Heart left ventricle (tissue), 16 donors: ENCODE measurements around the gene KCNQ2. TPM values are rescaled to one million over a fixed set of nuclear protein-coding genes. Genes with fewer than 3 reads are reported as not detected.

Experiments
- ATAC-seq, 4 donors: fragments of 200-7000 bp; cut with Tn5 transposase; one replicate each; pipeline ENCODE4 v1.9.1; 2020 to 2022; ENCODE audit warnings: moderate library complexity in 4 of 4, mild to moderate bottlenecking in 3 of 4, moderate number of reproducible peaks in 1 of 4
- DNase-seq, 5 donors: peaks; one replicate each; pipeline ENCODE4 v3.0.0-alpha.2; 2020
- H3K27ac ChIP-seq, 12 donors: fragments of 200-600 bp; sonication (generic) in 4 of 12; one replicate each; pipeline versions ENCODE4 v1.5.0 to v1.8.0; 2016 to 2022; ENCODE audit warnings: mild to moderate bottlenecking in 2 of 12
- H3K27me3 ChIP-seq, 9 donors: fragments of 200-600 bp; sonication (generic) in 2 of 9; one replicate each; pipeline versions ENCODE4 v1.5.1 to v1.8.0; 2016 to 2022; ENCODE audit warnings: mild to moderate bottlenecking in 3 of 9
- H3K36me3 ChIP-seq, 9 donors: fragments of 200-600 bp; sonication (generic) in 2 of 9; one replicate each; pipeline versions ENCODE4 v1.5.0 to v1.8.0; 2018 to 2022; ENCODE audit warnings: mild to moderate bottlenecking in 2 of 9
- H3K4me1 ChIP-seq, 12 donors: fragments of 200-600 bp; sonication (generic) in 4 of 12; one replicate each; pipeline versions ENCODE4 v1.5.0 to v1.8.0; 2016 to 2022; ENCODE audit warnings: mild to moderate bottlenecking in 3 of 12
- H3K4me3 ChIP-seq, 12 donors: fragments of 200-600 bp; sonication (generic) in 4 of 12; one replicate each; pipeline versions ENCODE4 v1.5.0 to v1.8.0; 2017 to 2022; ENCODE audit warnings: mild to moderate bottlenecking in 9 of 12, moderate library complexity in 4 of 12
- H3K9me3 ChIP-seq, 12 donors: fragments of 200-600 bp; sonication (generic) in 4 of 12; one replicate each; pipeline versions ENCODE4 v1.5.0 to v1.8.0; 2016 to 2022; ENCODE audit warnings: mild to moderate bottlenecking in 1 of 12
- POLR2A ChIP-seq, 2 donors: fragments of 450-650 bp; IDR thresholded peaks; one replicate each; pipeline ENCODE4 v1.6.1; 2017; ENCODE audit warnings: antibody characterized with exemption in 2 of 2, mild to moderate bottlenecking in 2 of 2, moderate library complexity in 2 of 2
- WGBS, 4 donors: extraction: QIAGEN DNeasy Blood & Tissue Kit in 2 of 4; methylation state at CpG; one replicate each; pipeline versions ENCODE4 v1.1.5 to v1.1.7; 2013 to 2018; 5-methylcytosine and 5-hydroxymethylcytosine counted together
- intact Hi-C, 10 donors: fragments of 100-400 bp; cut with DNase I; formaldehyde crosslinking; loops; one replicate each; pipeline versions ENCODE4 v1.11.1 to v1.14.2; 2022
- polyA plus RNA-seq, 2 donors: library from polyadenylated mRNA; stranded (reverse); fragments of 200-250 nt; gene quantifications; one replicate each; pipeline ENCODE4 v1.2.3, GENCODE V29; 2013
- total RNA-seq, 9 donors: library from RNA; depleted of rRNA in 2 of 9; stranded (reverse); fragments of >200 nt in 2 of 9; fragmentation: NEBNext Ultra II Directional in 3 of 9; extraction: Animal tissue kit (Norgen Biotek cat#: 25700) in 3 of 9; gene quantifications; one replicate each; pipeline versions ENCODE4 v1.1.0 to v1.2.4, GENCODE V29; 2016 to 2023
- TF ChIP-seq, protein P1 (sequence below), 12 donors: fragments of 200-600 bp; sonication (generic) in 4 of 12; IDR thresholded peaks; one replicate each; pipeline versions ENCODE4 v1.5.0 to v1.8.0; 2018 to 2022; ENCODE audit warnings: antibody characterized with exemption in 12 of 12, mild to moderate bottlenecking in 5 of 12
- donor health status: ischemic (EF 13 %, LVEDD 7.1; RV severe dilation, severe dysfunction).
- donor health status: healthy with polysubstance abuse.
- donor health status: DM: no; HTN: yes; CAD: no.
- donor health status: DM: no; HTN: no; CAD: no.
- donor health status: ischemic (EF 25% LVEDD 6.9; RV normal size, moderate dysfunction).
- donor health status: ischemic (EF 25% LVEDD 5.7; RV mildly dilated, moderate dysfunction).
- donor health status: healthy.
- donor health status: DM: yes; HTN: yes; CAD: no.
- donor health status: ischemic (EF 35%, LVEDD 5.7; RV mildly dilated, moderate dysfunction).
- donor health status: nonischemic (EF 11% LVEDD 7.7; RV severe dilation, severe dysfunction).
- donor health status: DM: yes; HTN: yes; CAD: no.
- donor health status: PGD.
- donor health status: ischemic (EF 29% LVEDD 5.4; RV normal size, mild dysfunction).
- donor health status: nonischemic (EF 23%, LVEDD 6.1; RV moderate dilation, normal function).

The KCNQ2 gene
- total and polyA plus RNA-seq, 11 donors, result 0.06 to 2.6 (median 0.65) TPM; not detected in 7

DNA sequence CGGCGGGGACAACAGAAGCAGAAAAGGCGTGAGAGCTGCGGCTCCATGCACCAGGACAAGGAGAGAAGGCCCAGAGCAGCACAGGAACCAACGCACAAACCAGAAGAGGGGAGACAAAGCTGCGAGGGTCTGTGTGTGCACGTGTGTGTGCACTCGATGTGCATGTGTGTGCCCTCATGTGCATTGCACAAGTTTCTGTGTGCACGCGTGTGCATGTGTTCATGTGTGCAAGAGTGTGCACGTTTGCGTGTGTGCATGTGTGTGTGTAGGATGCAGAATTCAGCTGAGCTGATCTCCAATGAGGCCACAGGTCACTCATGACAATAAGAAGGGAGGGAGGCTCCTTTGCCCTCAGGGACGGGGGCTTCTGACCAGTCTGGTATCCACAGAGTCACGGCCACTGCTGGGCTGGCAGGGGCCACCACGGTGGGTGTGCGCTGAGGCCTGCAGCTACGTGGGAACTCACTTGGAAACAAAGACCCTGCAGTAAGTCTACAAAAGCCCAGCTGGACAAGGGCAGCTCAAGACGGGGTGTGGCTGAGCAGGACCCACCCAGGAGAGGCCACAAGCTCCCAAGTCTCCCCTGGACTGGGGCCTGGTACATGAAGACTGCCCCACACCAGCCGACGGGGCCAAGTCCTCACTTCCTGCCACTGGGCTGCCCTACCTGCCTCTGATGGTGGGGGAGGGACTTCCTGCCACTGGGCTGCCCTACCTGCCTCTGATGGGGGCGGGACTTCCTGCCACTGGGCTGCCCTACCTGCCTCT is 63.2 kb downstream of the KCNQ2 start:
- 75 to 90% (median 80%) methylated on average over 17 to 21 of the region's 21 CpGs for WGBS, 4 donors
- DNase-seq, result no peak
- H3K36me3 ChIP-seq, result no peaks in the 10 kb centered on the region
- intact Hi-C loops, result no loop called here
- H3K27me3 ChIP-seq, result peaks cover 0 to 32% (median 7%) of the 10 kb centered on the region in 9 donors
- H3K9me3 ChIP-seq, result no peaks in the 10 kb centered on the region
- H3K27ac ChIP-seq, result no peak overlapping the region
- no peaks in the 10 kb centered on the region for H3K4me1 ChIP-seq
- no peak overlapping the region for H3K4me3 ChIP-seq
- TF ChIP-seq, protein P1, sequence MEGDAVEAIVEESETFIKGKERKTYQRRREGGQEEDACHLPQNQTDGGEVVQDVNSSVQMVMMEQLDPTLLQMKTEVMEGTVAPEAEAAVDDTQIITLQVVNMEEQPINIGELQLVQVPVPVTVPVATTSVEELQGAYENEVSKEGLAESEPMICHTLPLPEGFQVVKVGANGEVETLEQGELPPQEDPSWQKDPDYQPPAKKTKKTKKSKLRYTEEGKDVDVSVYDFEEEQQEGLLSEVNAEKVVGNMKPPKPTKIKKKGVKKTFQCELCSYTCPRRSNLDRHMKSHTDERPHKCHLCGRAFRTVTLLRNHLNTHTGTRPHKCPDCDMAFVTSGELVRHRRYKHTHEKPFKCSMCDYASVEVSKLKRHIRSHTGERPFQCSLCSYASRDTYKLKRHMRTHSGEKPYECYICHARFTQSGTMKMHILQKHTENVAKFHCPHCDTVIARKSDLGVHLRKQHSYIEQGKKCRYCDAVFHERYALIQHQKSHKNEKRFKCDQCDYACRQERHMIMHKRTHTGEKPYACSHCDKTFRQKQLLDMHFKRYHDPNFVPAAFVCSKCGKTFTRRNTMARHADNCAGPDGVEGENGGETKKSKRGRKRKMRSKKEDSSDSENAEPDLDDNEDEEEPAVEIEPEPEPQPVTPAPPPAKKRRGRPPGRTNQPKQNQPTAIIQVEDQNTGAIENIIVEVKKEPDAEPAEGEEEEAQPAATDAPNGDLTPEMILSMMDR (IDR thresholded peaks at IDR 0.05), result no peak
- no peak for TF ChIP-seq POLR2A (IDR thresholded peaks at IDR 0.05)
- no peak for ATAC-seq

DNA sequence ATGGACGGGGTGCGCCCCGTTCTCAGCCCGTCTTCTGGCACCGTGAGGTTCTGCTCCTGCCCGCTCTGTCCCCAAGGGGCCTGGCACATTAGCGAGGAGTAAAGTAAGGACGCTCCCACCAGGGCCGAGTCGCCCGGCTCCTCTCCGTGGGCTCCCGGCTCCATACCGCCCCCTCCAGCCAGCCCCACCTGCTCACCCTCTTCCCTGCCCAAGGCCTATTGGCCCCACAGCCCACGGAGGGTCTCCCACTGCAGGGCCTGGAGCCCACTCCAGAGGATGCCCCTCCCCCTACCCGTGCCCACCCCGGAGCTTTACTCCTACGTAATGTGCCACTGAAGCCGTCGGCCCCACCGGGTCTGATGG is 63.8 kb downstream of the KCNQ2 start:
- no peak for DNase-seq
- Histone ChIP-seq H3K9me3 (no peaks in the 10 kb centered on the region), H3K4me1 (no peaks in the 10 kb centered on the region), H3K27ac (no peak overlapping the region), H3K27me3 (peaks cover 0 to 27% (median 7%) of the 10 kb centered on the region in 9 donors), H3K36me3 (no peaks in the 10 kb centered on the region), H3K4me3 (no peak overlapping the region)
- 81 to 86% (median 85%) methylated on average over 21 of the region's 21 CpGs for WGBS, 4 donors
- TF ChIP-seq, protein P1 (IDR thresholded peaks at IDR 0.05), result no peak
- no peak for TF ChIP-seq POLR2A (IDR thresholded peaks at IDR 0.05)
- ATAC-seq, result no peak
- intact Hi-C loops, result no loop called here

DNA sequence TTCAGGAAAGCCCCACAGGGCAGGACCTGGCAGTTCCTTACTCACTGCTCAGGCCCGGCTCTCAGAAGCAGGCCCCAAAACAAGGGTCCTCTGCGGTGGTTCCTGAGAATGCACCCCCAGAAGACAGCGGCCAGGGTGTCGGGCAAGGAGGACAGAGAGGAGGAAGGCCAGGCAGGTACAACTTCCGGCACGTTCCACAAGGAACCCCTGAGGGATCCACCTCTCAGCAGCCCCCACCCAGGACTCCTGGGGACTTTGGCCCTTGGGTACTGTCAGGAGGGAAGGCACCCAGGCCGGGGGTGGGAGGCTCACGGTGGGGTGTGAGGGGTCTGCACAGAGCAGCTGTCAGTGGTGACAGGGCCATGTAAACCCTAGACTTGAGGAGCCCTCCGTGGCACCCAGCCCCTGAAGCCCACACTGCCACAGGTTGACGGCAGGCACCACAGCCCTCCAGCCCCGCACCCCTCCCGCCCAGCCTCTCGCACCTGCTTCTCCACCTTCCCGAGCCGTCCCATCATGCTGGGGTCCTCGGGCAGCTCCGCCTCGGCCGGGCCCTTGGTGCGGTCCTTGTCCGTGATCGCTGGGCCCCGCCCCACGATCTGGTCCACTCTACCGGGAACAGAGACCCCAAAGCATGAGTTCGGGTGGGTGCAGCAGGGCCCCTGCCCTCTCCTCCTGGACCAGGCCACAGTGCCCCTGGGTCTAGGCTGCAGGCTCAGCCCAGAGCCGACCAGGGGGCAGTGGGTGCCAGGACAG is 64.3 kb downstream of the KCNQ2 start:
- H3K4me1 ChIP-seq, result no peaks in the 10 kb centered on the region
- TF ChIP-seq POLR2A (IDR thresholded peaks at IDR 0.05), result no peak
- TF ChIP-seq, protein P1 (IDR thresholded peaks at IDR 0.05), result no peak
- no peak overlapping the region for H3K27ac ChIP-seq
- H3K27me3 ChIP-seq, result peaks cover 0 to 22% (median 6%) of the 10 kb centered on the region in 9 donors
- DNase-seq (no peak), ATAC-seq (no peak)
- no peaks in the 10 kb centered on the region for H3K36me3 ChIP-seq
- intact Hi-C loops, result no loop called here
- no peak overlapping the region for H3K4me3 ChIP-seq
- no peaks in the 10 kb centered on the region for H3K9me3 ChIP-seq
- 90 to 92% (median 92%) methylated on average over 24 to 27 of the region's 27 CpGs for WGBS, 4 donors

DNA sequence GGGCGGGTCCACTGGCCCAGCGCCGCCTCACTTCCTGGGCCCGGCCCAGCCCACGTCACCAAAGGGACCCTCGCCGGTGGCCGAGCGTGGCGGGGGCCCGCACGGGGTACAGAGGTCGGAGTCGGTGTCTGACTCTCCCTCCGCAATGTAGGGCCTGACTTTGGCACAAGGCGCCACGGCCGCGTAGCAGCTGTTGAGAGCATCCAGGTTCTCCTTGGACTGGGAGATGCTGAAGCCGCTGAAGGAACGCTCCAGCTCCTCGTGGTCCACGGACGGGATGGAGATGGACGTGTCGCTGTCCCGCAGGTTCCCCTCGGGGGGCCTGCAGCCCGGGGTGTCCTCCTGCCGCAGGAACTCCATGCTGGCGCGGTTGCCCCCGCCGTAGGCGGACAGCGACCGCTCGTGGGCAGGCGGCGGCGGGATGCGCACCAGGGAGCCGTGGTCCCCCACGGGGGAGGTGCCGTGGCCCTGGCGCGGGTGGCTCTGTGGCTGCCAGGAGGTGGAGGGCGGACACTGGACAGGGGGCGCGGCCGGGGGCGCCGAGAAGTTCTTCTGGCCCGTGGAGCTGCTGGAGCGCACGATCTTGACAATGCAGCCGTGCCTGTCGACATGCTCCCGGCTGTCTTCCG is 65.7 kb downstream of the KCNQ2 start:
- intact Hi-C loops, result no loop called here
- TF ChIP-seq, protein P1 (IDR thresholded peaks at IDR 0.05), result no peak
- TF ChIP-seq POLR2A (IDR thresholded peaks at IDR 0.05), result no peak
- Histone ChIP-seq H3K27ac (no peak overlapping the region), H3K36me3 (no peaks in the 10 kb centered on the region), H3K4me3 (no peak overlapping the region), H3K9me3 (no peaks in the 10 kb centered on the region), H3K27me3 (peaks cover 0 to 16% (median 0%) of the 10 kb centered on the region in 9 donors), H3K4me1 (no peaks in the 10 kb centered on the region)
- WGBS, 4 donors, result 86 to 95% (median 94%) methylated on average over 37 to 60 of the region's 60 CpGs
- no peak for DNase-seq
- no peak for ATAC-seq
